Fibroblast of the aortic adventitia (primary cell): Measurements from ENCODE around the gene SH3BP5. TPM values are rescaled to one million over a fixed set of nuclear protein-coding genes. Genes with fewer than 3 reads are reported as not detected.

ENCODE experiments used
- DNase-seq: peaks from one replicate; pipeline ENCODE4 v3.0.0-alpha.2; 2010; ENCODE audit warnings: low read depth
- H3K4me3 ChIP-seq: 2 replicates; pipeline ENCODE4 v1.5.1; 2011; ENCODE audit warnings: low read depth, mild to moderate bottlenecking, control low read depth, low read length, moderate library complexity
- CTCF ChIP-seq: IDR thresholded peaks from 2 replicates; pipeline ENCODE4 v1.5.1; 2011; ENCODE audit warnings: mild to moderate bottlenecking, low read length, control low read depth, inconsistent platforms; ENCODE audit not compliant: insufficient read depth
- total RNA-seq: library from RNA; depleted of rRNA; stranded (reverse); fragments of >200 nt; gene quantifications from 2 replicates; pipeline ENCODE4 v1.2.3, GENCODE V29; 2012; ENCODE audit warnings: low replicate concordance

SH3BP5 gene
- total RNA-seq, 1 donor, result 25.5 TPM

GRCh38 chr3:15243822-15244482 is 88.4 kb downstream of the SH3BP5 start:
- H3K4me3 ChIP-seq, result no peak overlapping the region
- DNase-seq, result no peak
- TF ChIP-seq CTCF, result no peak

DNA sequence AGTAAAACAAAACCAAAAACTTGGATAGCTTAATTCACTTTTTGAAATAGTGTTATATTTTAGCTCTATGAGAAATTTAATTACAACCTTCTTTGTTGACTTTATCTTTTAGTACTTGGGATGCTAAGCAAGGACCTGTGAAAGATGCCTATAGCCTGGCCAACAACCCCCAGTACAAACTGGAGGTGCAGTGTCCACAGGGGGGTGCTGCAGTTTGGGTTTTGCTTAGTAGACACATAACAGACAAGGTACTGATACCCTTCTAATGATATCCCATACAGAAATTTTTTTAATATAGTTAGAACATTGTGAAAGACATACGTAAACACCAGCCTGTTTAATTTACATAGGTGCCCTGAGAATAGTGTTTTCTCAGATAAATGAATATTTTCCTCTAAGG is 91.0 kb downstream of the SH3BP5 start:
- DNase-seq, result peak; percentile 31
- peak; percentile 22 for TF ChIP-seq CTCF
- H3K4me3 ChIP-seq, result no peak overlapping the region

GRCh38 chr3:15229262-15229661 is 103.1 kb downstream of the SH3BP5 start:
- no peak for DNase-seq
- no peak overlapping the region for H3K4me3 ChIP-seq
- no peak for TF ChIP-seq CTCF

- H3K4me3 ChIP-seq, result no peak overlapping the region
- TF ChIP-seq CTCF, result no peak
- no peak for DNase-seq
These were observed 104.2 kb downstream of the SH3BP5 start for GRCh38 chr3:15228147-15228546.

DNA sequence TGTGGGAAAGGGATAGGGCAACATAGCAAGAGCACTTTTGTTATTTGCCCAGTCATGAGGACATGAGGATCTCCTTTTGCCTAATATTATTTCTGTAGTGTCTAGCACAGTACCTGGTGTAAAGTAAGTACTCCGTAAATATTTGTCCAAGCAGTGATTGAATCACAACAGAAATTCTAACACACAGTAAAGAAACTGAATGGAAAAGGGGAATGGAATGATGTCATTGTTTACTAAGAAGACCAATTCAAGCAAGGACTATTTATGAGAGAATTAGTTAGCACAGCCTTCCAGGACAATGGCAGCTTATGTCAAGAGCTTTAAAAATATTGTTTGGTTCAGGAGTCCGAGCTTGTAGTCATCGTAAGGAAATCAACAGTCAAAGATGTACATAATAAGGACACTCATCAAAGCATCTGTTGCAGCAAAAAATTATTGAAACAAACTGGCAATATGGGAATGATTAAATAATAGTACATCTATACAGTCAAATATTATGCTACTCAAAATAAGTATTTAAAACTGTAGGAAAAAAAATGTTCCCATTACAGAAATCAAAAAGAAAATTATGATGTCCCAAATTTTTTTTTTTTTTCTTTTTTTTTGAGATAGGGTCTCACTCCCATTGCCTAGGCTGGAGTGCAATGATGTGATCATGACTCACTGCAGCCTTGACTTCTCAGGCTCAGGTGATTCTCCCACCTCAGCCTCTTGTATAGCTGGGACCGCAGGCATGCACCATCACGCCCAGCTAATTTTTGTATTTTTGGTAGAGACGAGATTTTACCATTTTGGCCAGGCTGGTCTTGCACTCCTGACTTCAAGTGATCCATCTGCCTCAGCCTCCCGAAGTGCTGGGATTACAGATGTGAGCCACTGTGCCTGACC is 108.5 kb downstream of the SH3BP5 start:
- DNase-seq, result no peak
- TF ChIP-seq CTCF, result no peak
- H3K4me3 ChIP-seq, result no peak overlapping the region

DNA sequence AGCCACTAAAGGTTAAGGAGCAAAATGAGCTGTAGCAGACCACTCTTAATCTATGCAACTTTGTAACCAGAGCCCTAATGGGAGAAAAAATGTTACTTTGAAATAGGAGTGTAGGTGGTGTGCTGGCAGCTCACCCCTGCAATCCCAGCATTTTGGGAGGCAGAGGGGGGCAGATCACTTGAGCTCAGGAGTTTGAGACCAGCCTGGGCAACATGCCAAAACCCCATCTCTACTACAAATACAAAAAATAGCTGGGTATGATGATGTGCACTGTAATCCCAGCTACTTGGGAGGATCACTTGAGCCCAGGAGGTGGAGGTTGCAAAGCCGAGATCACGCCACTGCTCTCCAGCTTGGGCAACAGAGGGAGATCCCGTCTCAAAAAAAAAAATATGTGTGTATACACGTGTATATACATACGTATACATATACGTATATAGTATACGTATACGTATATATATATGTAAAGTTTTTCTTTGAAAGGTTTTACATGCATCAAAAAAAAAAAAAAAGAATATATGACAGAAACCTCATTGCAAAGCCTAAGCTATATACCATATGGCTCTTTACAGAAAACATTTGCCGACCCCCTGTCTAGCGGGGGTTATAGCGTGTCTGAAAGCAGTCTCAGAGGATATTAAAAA is 110.7 kb downstream of the SH3BP5 start:
- H3K4me3 ChIP-seq, result no peak overlapping the region
- no peak for DNase-seq
- TF ChIP-seq CTCF, result no peak
